ENCODE data around the gene AKAP13. TPM values are rescaled to one million over a fixed set of nuclear protein-coding genes. Genes with fewer than 3 reads are reported as not detected.
A peak's percentile ranks its signal among the peaks of the same experiment; 100 is the strongest.

AKAP13 gene
- total and polyA plus RNA-seq, 7 donors = 18.2 to 126 (median 93.7) TPM

DNA sequence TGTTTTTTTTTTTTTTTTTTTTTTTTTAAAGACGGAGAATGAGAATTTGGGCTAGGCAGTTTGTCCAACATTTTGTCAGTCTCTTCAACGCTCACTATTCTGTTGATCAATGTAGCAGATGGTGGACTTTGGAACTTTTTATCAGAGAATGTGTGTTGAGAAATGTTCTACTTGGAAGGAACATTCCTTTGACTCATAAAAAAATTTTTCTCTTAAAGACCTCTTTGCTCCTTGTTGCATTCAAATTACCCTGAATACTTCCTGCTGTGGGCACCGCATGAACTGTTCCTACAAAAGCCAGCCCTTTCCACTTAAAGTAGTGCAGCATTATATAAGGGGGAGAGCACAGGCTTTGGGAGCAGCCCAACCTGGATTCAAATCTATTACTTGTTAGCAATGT is 182.9 kb downstream of the AKAP13 start:
- H3K36me3 ChIP-seq (ENCODE audit: insufficient read depth in 1 of 2, low read depth in 1 of 2) = no peaks in the 10 kb centered on the region
- H3K27ac ChIP-seq = no peak overlapping the region
- TF ChIP-seq, protein P1, sequence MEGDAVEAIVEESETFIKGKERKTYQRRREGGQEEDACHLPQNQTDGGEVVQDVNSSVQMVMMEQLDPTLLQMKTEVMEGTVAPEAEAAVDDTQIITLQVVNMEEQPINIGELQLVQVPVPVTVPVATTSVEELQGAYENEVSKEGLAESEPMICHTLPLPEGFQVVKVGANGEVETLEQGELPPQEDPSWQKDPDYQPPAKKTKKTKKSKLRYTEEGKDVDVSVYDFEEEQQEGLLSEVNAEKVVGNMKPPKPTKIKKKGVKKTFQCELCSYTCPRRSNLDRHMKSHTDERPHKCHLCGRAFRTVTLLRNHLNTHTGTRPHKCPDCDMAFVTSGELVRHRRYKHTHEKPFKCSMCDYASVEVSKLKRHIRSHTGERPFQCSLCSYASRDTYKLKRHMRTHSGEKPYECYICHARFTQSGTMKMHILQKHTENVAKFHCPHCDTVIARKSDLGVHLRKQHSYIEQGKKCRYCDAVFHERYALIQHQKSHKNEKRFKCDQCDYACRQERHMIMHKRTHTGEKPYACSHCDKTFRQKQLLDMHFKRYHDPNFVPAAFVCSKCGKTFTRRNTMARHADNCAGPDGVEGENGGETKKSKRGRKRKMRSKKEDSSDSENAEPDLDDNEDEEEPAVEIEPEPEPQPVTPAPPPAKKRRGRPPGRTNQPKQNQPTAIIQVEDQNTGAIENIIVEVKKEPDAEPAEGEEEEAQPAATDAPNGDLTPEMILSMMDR (IDR thresholded peaks at IDR 0.05) = no peak
- H3K27me3 ChIP-seq (ENCODE audit: insufficient read depth in 3 of 3, low read length in 2 of 3) = no peaks in the 10 kb centered on the region
- intact Hi-C loops (cut with DNase I) = no loop called here
- peak in 2 of 4 donors; percentile 17 to 57 for ATAC-seq
- H3K4me1 ChIP-seq = no peaks in the 10 kb centered on the region
- no peak overlapping the region for H3K4me3 ChIP-seq
- 65 to 81% (median 78%) methylated on average over 2 to 3 of the region's 3 CpGs for WGBS, 3 donors
- DNase-seq = no peak
- H3K9me3 ChIP-seq = no peaks in the 10 kb centered on the region

DNA sequence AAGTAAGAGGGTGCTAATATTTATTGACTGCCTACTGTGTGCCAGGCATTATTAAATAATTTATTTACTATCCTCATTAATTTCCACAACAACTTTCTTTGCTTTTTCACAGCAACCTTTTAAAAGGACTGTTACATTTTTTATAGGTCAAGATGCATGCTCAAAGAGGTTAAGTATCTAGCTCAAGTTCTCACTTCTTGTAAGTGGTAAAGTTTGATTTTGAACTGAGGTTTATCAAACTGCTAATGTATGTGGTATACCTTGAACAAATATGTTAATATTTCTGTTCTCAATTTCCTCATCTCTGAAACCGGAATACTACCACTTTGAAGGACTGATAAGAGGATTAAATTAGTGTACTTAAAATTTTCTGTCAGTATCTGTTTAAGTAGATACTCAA is 183.3 kb downstream of the AKAP13 start:
- DNase-seq (no peak), ATAC-seq (no peak)
- 93 to 95% (median 93%) methylated on average over 1 of the region's 1 CpG for WGBS, 3 donors
- TF ChIP-seq, protein P1 (IDR thresholded peaks at IDR 0.05) = no peak
- Histone ChIP-seq H3K9me3 (no peaks in the 10 kb centered on the region), H3K27ac (no peak overlapping the region), H3K4me3 (no peak overlapping the region), H3K4me1 (no peaks in the 10 kb centered on the region), H3K36me3 (ENCODE audit: insufficient read depth in 1 of 2, low read depth in 1 of 2) (no peaks in the 10 kb centered on the region), H3K27me3 (ENCODE audit: insufficient read depth in 3 of 3, low read length in 2 of 3) (no peaks in the 10 kb centered on the region)
- intact Hi-C loops (cut with DNase I) = no loop called here

- Histone ChIP-seq H3K4me1 (no peaks in the 10 kb centered on the region), H3K4me3 (no peak overlapping the region), H3K36me3 (ENCODE audit: insufficient read depth in 1 of 2, low read depth in 1 of 2) (no peaks in the 10 kb centered on the region), H3K27ac (no peak overlapping the region), H3K9me3 (no peaks in the 10 kb centered on the region), H3K27me3 (ENCODE audit: insufficient read depth in 3 of 3, low read length in 2 of 3) (no peaks in the 10 kb centered on the region)
- intact Hi-C loops (cut with DNase I) = no loop called here
- no peak for DNase-seq
- TF ChIP-seq, protein P1 (IDR thresholded peaks at IDR 0.05) = no peak
- 47 to 55% (median 48%) methylated on average over 2 of the region's 2 CpGs for WGBS, 3 donors
- no peak for ATAC-seq
Measured at GRCh38 chr15:85564686-85565085, 184.3 kb downstream of the AKAP13 start.

GRCh38 chr15:85568261-85568808 is 187.9 kb downstream of the AKAP13 start:
- TF ChIP-seq, protein P1 (IDR thresholded peaks at IDR 0.05) = no peak
- DNase-seq = no peak
- no peaks in the 10 kb centered on the region for H3K36me3 ChIP-seq (ENCODE audit: insufficient read depth in 1 of 2, low read depth in 1 of 2)
- no peaks in the 10 kb centered on the region for H3K9me3 ChIP-seq
- WGBS, 3 donors = 93 to 95% (median 94%) methylated on average over 7 of the region's 7 CpGs
- H3K4me1 ChIP-seq = peaks cover 4% of the 10 kb centered on the region
- intact Hi-C loops (cut with DNase I) = no loop called here
- no peak for ATAC-seq
- no peak overlapping the region for H3K4me3 ChIP-seq
- H3K27ac ChIP-seq = no peak overlapping the region
- no peaks in the 10 kb centered on the region for H3K27me3 ChIP-seq (ENCODE audit: insufficient read depth in 3 of 3, low read length in 2 of 3)

DNA sequence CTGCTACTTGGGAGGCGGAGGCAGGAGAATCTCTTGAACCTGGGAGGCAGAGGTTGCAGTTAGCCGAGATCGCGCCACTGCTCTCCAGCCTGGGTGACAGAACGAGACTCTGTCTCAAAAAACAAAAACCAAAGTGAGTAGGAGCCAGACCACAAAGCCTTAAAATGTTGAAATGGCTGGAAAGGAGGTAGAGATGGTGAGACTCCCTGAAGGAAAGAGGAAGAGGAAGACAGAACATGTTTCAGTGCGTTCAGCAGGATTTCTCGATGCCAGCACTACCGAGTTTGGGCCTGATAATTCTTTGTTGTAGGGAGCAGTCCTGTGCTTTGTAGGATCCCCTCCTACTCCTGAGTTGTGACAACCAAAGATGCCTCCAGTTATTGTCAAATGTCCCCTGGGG is 189.9 kb downstream of the AKAP13 start:
- Histone ChIP-seq H3K9me3 (no peaks in the 10 kb centered on the region), H3K4me3 (no peak overlapping the region), H3K36me3 (ENCODE audit: insufficient read depth in 1 of 2, low read depth in 1 of 2) (no peaks in the 10 kb centered on the region), H3K27me3 (ENCODE audit: insufficient read depth in 3 of 3, low read length in 2 of 3) (no peaks in the 10 kb centered on the region), H3K4me1 (peaks cover 4% of the 10 kb centered on the region), H3K27ac (no peak overlapping the region)
- no peak for ATAC-seq
- TF ChIP-seq, protein P1 (IDR thresholded peaks at IDR 0.05) = no peak
- intact Hi-C loops (cut with DNase I) = loop anchor here in 1 of 2 donors (5.0 kb wide), 1 partner anchor 48 kb away; no protein-coding TSS in a partner anchor
- DNase-seq = no peak
- 91 to 96% (median 95%) methylated on average over 8 of the region's 8 CpGs for WGBS, 3 donors
